GM21825 (cell line): ENCODE measurements around the gene HMX1.

Source experiments
- ATAC-seq: cut with Tn5 transposase; IDR thresholded peaks from one replicate; pipeline ENCODE4 v1.9.1; 2021; ENCODE audit warnings: mild to moderate bottlenecking, moderate library complexity; ENCODE audit not compliant: unreplicated experiment

The HMX1 gene

GRCh38 chr4:8843597-8843996 is 28.0 kb downstream of the HMX1 start:
- no peak for ATAC-seq

GRCh38 chr4:8842614-8843013 is 29.0 kb downstream of the HMX1 start:
- no peak for ATAC-seq

GRCh38 chr4:8841678-8842268 is 29.9 kb downstream of the HMX1 start:
- ATAC-seq = no peak

GRCh38 chr4:8840816-8841455 is 30.7 kb downstream of the HMX1 start:
- ATAC-seq = no peak

GRCh38 chr4:8840006-8840793 is 31.4 kb downstream of the HMX1 start:
- ATAC-seq = no peak

- ATAC-seq = no peak
These were observed 32.6 kb downstream of the HMX1 start for GRCh38 chr4:8838961-8839431.

GRCh38 chr4:8838296-8838960 is 33.2 kb downstream of the HMX1 start:
- no peak for ATAC-seq

GRCh38 chr4:8837181-8837841 is 34.3 kb downstream of the HMX1 start:
- ATAC-seq = no peak

- no peak for ATAC-seq
These were observed 34.9 kb downstream of the HMX1 start for GRCh38 chr4:8836664-8837171.

GRCh38 chr4:8835521-8836365 is 35.9 kb downstream of the HMX1 start:
- ATAC-seq = no peak

- ATAC-seq = no peak
These were observed 36.9 kb downstream of the HMX1 start for GRCh38 chr4:8834681-8835220.

GRCh38 chr4:8832113-8832915 is 39.3 kb downstream of the HMX1 start:
- ATAC-seq = no peak

GRCh38 chr4:8831221-8832112 is 40.2 kb downstream of the HMX1 start:
- ATAC-seq = no peak

GRCh38 chr4:8830611-8831200 is 40.9 kb downstream of the HMX1 start:
- ATAC-seq = no peak

GRCh38 chr4:8830056-8830455 is 41.6 kb downstream of the HMX1 start:
- ATAC-seq = no peak

- ATAC-seq = no peak
These were observed 42.1 kb downstream of the HMX1 start for GRCh38 chr4:8829584-8829983.

- no peak for ATAC-seq
These were observed 42.8 kb downstream of the HMX1 start for GRCh38 chr4:8828869-8829268.
